ENCODE measurements around the gene NFATC2.

Gene NFATC2

DNA sequence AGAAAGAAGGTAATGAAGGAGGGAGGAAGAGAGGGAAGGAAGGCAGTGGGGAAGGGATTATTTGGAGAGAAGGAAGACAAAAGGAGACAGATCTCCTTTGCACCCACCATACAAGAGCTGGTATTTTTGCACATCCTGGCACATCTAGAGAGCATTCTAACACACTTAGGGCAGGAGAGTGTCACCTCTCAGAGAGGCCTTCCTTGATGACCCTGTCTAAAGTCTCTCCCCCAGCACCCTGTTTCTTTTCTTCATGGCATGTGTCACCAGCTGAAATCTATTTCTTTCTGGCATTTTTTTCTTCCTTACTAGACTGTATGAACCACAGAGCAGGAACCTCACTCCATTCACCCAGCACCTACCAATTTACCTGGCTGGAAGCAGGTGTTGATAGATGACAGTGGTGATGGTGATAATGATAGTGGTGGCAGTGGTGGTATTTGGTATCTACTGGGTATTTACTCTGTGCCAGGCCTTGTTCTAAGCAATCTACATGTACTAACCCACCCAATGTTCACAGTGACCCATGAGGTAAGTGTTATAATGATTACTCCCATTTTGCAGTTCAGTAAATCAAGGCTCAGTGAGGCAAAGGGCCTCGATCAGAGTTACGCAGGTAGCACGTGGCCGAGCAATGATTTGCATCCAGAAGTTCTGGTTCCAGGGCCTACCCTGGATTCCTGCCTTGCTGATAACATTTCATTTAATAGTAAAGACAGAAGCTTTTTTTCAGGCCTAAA, 131.8 kb downstream of the NFATC2 start:
- no peak for DNase-seq

DNA sequence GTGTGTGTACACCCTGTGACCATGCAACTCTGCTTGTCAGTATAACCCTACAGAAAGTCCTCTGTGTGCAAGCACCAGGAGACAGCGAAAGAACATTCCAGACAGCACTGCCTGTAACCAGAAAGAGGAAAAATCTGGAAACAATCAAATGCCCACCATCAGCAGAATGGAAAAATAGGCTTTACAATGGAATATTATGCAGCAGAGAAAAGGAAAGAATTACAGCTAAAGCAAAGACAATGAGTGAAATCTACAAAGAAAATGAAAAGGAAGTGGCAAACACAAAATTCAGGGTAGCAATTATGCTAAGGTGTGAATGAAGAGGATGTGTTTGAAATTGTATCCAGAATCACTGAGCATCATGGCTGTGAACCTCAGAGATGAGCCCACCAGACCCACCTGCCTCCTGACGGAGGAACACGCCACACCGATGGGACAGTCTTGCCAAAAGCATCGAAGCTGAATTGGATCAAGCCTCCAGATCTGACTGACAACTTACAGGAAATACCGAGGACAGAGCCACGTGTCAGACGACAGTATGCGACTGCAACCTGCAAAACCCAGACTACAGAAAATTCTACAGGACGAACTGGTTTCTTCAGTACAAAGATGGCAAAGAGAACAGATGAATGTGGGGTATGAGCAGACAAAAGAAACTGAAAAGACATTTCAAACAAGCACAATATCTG, 133.2 kb downstream of the NFATC2 start:
- no peak for DNase-seq

DNA sequence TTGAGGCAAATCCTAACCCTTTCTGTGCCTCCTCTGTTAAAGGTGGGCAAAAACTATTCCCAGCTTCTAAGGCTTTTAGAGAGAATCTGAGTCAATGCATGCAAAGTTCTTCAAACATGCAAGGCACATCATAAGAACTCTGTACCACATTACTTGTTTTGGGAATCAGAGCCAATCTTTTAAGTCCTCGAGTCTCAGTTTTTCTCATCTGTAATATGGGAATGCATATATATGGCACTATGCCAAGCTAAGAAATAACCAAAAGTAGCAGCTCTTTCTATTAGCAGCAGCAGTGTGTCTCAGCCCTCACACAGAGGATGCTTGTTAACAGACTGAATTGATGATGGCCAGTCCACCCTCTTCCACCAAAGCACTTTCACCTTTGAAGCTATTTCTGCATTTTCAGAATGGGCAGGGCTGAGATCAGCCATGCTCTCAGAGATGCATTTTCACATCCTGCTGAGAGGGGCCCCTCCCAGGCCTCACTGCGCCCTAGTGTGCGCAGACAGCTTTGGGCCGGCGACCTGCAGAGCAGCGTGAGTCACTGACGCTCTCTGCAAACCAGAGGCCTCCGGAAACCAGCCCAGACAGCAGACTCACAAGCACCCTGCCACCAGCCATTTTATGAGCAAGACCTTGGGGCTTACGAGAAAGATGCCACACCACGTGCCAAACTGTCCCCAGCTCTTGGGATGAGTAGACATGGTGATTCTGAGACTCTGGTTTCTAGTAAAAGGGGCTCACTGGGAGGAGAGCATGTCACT, 138.0 kb downstream of the NFATC2 start:
- peak; percentile 91 for DNase-seq

DNA sequence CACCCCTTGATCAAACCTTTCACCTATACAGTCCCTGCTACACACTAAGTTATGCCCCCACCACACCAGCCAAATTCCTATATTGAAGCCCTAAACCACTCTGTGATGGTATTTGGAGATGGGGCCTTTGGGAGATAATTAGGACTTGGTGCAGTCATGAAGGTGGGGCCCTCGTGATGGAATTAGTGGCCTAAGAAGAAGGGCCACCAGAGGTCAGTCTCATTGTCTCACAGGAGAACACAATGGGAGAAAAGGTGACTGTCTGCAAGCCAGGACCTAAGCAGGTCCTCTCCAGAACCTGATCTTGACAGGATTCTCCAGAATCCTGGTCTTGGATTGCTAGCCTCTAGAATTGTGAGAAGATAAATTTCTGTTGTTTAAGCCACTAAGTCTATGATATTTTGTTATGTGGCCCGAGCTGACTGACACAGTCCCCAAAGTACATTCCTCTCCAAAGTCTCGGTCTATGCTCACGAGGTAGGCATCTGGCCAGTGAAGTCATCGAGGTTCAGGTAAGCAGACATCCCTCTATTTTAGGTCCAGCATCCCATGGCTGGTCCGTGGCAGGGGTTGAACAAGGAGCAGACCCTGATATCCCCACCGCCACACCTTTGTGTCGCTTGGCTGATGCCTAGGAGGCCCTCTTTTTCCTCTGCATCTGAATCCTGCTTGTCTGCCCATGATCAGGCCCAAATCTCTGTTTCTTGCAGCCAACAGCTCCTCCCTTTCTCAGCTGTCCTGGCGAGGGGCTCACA, 138.9 kb downstream of the NFATC2 start:
- no peak for DNase-seq

DNA sequence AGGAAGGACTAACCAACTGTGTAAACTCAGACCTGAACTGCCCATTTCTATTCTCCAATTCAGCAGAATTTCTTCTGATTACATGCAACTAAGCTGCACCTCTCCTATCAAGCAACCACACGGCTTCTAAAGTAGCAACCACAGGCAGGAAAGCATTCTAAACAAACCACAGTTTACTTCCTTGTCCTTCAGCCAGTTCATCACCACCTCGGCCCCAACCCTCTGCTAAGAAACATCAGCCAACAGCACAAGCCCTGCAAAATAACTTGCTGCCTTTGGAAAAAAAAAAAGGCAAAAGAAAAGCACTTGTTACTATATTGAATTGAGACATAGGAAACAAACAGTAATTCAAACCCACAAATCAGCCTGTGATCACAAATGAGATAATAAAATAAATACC, 140.3 kb downstream of the NFATC2 start:
- DNase-seq = peak; percentile 67

DNA sequence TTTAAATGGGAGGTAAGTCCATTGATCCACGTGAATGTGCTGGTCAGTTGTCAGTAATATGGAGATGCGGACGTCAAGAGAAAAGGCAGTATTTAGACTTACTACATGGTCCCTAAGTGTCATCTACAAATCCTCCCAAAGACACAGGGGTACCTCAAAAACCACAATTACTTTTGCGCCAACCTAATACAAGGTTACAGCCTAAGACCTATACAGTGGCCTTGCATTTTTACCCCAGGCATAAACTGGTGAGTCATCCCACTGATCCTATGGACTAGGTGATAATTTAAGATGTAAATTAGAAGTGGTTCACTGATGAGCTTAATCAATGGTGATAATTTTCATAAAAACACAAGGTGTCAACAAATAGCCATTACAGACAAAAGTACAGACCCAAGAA, 141.0 kb downstream of the NFATC2 start:
- DNase-seq = no peak

DNA sequence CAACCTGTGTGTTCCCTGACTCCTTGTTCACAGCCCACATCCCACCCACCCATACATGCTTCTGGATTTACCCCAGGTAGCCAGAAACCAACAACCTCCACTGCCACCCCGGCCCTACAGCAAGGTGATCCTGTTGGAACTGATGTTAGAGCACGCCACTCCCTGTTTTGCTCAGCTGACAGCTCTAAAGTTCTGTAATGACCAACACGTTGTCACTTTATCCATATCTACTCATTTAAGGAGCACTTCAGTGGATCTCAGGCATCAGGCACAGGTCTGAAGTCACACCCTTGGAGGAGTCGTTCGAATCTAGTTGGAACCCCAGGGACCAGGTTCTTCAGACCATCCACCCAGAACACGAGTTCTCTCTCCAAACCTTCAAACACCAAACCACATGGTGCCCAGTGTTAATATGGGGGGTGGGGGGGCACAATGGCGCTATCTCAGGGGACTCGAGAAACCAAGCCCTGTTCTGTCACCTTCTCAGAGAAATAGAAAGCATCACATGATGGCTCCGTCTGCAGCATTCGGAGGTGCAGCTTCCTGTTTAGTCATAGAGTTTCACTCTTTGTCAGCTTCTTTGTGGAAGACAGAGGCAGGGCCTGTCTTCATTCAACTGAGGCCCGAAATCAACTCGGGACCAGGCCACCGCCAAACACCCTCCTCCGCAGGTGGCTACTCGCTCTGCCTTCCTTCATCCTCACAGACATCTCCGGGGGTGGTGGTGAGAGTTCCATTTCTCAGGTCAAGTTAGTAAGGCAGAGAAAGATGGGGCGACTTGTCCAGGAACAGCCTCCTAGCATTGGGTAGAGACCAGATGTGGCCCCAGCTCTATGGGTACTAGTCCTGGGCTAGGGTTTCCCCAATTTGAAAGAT, 142.2 kb downstream of the NFATC2 start:
- peak; percentile 84 for DNase-seq

DNA sequence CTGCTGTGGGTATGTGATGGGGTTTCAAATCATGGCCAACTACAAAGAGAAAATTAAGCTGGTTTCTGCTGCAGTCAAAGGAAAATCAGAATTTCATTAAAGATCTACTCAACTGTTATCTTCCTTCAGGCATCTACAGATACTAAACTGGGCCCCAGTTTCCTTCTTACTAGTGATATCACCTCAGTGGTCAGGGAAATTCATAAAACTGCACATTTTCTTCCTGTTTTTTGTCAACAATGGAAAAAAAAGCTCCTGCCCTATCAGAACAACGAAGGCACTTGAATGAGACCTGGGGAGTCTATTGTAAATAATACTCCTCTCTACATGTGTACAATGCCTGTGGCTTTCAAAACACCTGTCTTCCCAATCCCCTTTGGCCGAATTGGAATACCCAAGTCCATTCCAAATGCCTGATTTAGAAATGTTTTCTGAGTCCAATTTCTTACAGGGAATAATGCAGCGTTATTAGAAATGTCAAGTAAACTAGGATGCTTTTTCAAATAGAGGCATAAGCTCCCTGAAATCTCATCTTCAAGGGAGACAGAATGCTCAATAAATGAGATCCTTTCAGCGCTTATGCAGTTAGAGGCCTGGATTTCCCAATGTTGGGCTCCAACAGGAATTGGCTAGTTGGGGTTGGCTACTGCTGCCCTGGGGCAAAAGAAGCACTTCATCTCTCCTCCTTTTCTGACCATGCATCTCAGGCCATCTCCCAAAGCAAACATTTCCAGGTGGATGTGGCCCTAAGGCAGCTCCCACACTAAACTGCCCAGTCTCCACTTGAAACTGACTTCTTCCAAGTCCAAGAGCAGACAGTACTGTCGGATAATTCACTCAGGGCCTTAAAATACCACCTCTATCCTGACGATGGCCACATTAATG, 143.3 kb downstream of the NFATC2 start:
- DNase-seq = no peak

DNA sequence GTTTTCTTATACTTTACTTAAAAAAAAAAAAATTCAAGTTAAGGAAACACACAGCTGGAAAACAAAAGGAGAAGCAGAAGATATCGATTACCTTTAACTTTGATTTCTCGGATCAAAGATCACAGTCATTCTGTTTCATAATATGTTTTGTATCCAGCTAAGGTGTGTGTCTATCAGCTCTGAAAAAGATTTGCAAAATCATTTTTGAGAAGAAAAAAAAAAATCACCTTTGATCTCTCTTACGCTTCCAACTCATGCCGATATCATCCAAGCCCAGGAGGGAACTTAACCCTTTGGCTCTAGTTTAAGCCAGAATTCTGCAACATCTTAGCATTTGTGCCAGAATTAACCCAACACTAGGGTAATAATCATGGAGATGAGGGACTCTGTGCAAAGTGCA, 144.0 kb downstream of the NFATC2 start:
- no peak for DNase-seq

DNA sequence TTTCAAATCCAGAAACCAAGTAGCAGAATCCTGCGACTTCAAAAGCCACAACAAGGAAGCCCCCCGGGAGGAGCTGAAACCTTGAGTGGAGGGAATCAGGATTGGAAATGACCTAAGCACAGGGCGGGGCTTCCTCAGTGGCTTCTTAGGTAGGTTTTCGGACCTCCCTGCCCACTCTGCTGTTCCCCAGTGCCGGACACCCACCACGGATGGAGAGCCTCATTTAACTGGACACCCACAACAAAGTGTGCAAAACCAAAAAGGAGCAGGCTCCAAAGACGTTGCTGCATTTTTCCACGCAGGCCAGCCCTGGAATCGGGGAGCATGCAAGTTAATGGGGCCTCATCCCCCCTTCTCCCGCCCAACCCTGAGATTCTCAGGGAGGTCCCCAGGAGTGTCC, 144.4 kb downstream of the NFATC2 start:
- no peak for DNase-seq

DNA sequence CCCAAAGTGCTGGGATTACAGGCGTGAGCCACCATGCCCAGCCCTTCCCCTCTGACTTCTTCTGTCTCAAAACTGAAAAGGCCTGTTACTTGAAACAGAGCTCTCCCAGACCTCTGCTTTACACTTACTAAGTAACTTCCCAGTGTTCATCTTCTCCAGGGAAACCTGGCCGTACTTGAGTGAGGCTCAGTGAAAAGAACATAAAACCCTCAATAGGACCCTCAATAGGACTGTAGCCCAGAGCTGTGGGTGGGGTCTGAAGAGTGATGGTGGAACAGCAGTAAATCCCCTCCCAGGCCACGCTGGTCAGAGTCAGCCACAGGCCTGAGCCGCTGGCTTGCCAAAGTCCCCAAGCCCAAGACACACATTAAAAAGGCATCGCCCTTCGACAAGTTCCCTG, 145.4 kb downstream of the NFATC2 start:
- no peak for DNase-seq

DNA sequence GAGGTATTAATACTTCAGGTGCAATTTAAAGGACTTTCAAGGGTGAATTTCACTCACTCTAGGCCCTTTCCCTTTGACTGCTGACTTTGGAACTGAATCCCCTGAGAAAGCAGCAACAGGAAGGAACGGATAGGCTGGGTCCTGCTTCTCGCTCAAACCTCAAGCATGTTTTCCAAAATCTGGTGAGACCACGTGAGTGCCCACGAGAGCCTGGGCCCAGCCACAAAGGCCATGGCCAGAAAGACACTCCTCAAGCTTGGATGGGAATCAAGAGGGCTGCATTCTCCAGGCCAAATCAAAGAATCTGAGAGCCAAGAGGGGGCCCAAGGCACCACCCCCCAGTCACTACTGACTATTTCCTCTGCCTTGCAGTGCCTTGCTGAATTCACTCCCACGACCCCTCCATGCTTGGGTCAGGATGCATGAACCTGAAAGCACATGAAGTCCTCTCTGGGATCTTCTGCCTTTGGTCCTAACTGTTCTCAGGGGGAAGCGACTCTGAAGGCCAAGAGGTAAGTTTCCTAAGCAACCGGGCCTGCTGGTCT, 146.1 kb downstream of the NFATC2 start:
- no peak for DNase-seq

DNA sequence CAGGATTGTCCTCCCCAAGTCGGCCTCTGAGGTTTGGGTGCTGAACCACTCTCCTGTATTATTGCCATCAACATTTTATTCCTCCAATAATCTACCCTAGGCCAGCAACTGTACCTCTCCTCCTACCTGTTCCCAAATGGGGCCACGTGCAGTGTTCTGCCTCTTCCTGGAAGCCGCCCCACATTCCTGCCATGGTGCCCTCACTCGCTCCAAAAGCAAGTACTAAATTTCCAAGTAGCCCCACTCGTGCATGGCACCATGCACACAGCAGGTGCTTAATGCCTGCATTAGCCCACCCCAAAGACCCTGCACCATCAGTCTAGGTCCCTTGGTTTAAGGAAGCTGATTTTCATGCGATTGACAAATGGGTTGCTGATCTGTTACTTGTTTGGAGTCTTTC, 147.8 kb downstream of the NFATC2 start:
- no peak for DNase-seq

DNA sequence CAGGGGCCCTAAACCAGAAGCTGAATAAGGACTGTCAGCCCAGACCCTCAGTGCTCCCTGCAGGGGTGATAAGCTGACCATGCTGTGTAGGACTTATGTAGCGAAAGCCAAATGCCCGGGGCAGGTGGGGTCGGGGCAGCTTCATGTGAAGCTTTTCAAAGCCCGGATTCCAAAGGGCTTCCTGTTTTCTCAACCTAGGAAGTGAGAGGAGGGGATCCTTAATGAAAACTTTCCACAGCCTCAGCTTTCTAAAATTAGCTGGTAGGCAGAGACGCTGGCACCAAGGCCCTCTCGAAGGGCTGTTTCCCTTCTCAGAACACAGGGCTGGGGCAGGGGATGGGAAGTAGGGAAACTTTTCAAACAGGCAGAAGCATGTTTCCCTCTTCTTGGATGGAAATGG, 148.9 kb downstream of the NFATC2 start:
- no peak for DNase-seq

DNA sequence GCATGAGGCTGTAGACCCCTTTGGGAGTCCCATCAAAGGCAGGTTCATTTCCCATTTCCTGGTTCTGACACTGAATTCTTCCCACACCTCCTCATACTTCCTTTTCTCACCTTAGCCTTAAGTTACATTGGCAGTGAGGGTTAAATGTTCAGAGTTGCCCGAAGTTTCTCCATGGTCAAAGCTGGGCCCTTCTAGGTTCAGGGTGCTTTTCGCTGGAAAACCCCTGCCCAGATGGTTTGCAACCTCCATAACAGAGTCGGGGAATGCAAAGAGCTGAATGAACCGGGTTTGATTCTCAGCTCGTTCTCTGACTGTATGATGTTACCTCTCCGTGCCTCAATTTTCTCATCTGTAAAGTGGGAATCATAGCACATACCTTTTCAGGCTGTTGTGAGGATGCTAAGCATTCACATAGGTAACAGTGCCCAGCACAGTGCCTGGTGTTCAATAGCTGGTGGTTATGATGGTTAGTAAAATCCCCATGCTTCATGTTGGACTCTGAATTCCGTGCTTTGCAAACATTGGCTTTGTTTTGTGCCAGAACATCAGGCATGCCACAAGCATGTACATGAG, 149.8 kb downstream of the NFATC2 start:
- no peak for DNase-seq

DNA sequence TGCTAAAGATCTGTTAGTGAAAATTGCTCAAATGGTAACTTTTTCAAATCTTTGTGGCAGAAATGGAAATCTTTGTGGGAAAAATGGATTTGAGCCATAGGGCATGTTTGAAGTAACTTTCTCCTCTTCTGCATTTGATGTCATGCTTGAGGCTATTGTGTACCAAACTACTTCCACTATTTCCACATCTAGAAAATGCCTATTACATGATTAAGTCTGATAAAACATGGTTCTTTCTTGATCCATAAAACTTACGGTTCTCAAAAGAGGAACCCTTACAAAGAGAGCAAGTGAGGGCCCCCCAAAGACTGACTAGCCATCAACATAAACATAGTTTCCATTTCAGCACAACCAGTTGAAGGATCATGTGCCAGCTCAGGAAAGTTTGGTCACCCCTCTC, 150.6 kb downstream of the NFATC2 start:
- DNase-seq = no peak

DNA sequence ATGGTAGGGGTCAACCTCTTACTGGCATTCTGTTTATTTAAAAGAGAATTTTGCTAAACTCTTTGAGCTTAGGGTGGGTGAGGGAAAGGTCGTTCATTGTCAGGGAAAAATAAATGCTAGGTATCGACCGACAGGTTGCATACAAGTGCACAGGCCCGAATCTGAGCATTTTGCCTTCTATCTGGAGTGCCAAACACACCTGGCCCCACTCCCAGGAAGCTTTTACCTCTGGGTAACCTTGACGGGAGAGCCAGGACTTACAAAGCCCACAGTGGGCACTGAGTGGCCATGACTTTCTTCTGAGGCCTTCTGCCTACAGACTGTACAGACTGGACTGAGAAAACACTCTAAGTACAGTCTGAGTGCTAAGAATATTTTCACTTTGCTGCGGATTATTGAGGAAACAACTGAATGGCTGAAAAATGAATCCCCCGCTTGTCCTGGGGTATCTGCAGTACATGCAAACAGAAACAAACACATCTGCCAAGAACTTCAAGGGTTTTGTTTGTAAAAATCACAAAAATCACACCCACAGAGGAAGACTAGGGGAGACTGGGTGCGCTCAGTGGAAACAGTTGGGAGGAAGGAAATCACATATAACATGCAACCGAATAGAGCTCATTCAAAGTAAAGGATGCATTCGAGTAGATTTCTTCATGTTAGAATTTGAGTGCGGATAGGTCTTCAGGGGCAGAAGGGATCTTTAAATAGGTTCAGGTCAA, 152.8 kb downstream of the NFATC2 start:
- no peak for DNase-seq

DNA sequence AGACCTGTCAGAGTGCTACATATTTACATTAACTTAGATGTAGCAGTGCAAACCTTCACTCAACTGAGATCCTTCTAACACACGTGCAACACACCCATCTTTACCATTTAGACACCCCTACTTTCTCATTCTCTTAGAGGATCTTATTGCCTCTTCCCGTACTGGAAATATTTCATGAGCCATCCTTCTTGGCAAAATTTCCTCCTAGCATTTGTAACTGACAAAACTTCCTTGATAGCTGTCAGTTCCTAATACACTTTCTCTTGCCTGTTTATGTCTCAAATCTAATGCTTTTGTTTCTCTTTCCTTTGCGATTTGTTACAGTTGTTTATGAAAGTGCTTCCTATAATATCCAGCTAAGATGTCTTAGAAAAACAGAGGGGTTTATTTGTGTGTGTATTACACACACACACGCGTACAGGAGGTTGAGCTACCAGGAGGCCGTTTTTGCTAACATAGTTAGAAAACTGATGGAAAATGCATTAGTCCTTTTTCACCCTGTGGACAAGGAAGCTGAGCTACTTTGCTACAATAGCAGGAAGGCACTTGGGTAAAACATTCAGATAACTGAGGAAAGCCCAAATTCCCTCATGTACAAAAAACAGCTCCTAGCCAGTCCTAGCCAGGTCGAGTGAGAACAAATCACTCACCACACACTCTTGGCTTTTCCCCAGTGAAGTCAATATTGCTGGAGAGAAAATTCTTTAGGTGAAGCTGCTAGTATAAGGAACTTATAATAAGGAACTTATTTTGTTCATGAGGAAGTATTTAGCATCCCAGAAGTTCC, 153.6 kb downstream of the NFATC2 start:
- DNase-seq = no peak

DNA sequence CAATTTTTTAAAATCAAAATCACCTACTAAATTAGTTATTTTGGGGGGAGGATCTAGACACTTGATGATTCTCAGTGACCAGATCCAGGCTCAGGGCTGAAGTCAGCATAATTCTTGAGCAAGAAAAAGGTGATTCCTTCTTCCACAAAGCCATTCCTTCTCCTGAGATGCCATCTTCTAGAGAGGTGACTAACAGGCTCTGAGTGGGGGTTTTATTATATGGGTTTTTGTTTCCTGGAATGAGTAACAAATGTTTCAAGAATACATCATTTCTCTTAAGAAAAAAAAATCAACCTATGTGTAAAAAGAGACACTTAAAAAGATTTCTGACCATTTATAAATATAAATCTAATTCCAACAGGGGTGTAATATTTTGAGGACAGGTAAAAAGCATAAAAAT, 154.3 kb downstream of the NFATC2 start:
- no peak for DNase-seq

Measured in CD4-positive, alpha-beta T cell treated with Interleukin-12 subunit alpha and Interleukin-12 subunit beta, for 1 hour (primary cell).